Suppressor macrophage treated with lipopolysaccharide for 1 hour (primary cell): ENCODE measurements around the gene CALR3.
A peak's percentile ranks its signal among the peaks of the same experiment; 100 is the strongest.
"Not testable (repeated sequence)": the region's sequence is repeated elsewhere in the genome, so short reads cannot be mapped to it uniquely, and the experiment has no call there.

Experiments
- DNase-seq, 3 donors: peaks; one replicate each; pipeline ENCODE4 v3.0.0-alpha.2; 2020 to 2022

CALR3 gene

GRCh38 chr19:16495982-16496612, at the start of gene CALR3, which contains the start of gene C19orf44:
Gene CALR3 (minus strand): TSS chr19:16496167. CDS start chr19:16496129, 38 bp downstream.
Gene C19orf44 (plus strand): TSS chr19:16496394. CDS start chr19:16500793, 4,399 bp downstream.
- peak; percentile 99 for DNase-seq

- DNase-seq: no peak
Observed at GRCh38 chr19:16544473-16545231, 48.7 kb upstream of the CALR3 start.

- DNase-seq: not testable (repeated sequence)
Observed at GRCh38 chr19:16543734-16544133, 47.8 kb upstream of the CALR3 start.

GRCh38 chr19:16542910-16543472, 47.0 kb upstream of the CALR3 start:
- peak in 2 of 3 donors; percentile 13 to 25 for DNase-seq

GRCh38 chr19:16542045-16542909, 46.3 kb upstream of the CALR3 start, which contains the start of gene CHERP:
Gene CHERP (minus strand): TSS chr19:16542437. CDS start chr19:16542378, 59 bp downstream.
- DNase-seq: peak; percentile 98

GRCh38 chr19:16541526-16542044, 45.6 kb upstream of the CALR3 start:
- DNase-seq: peak in 2 of 3 donors; percentile 22 to 35

- DNase-seq: no peak
Observed at GRCh38 chr19:16540948-16541347, 45.0 kb upstream of the CALR3 start.

- no peak for DNase-seq
Observed at GRCh38 chr19:16537111-16537510, 41.1 kb upstream of the CALR3 start.

GRCh38 chr19:16536130-16536529, 40.2 kb upstream of the CALR3 start:
- DNase-seq: no peak

GRCh38 chr19:16535381-16535780, 39.4 kb upstream of the CALR3 start:
- no peak for DNase-seq

GRCh38 chr19:16532440-16533234, 36.7 kb upstream of the CALR3 start:
- DNase-seq: no peak

GRCh38 chr19:16531380-16531669, 35.4 kb upstream of the CALR3 start:
- no peak for DNase-seq

GRCh38 chr19:16530540-16531379, 34.8 kb upstream of the CALR3 start:
- DNase-seq: no peak

- no peak for DNase-seq
Observed at GRCh38 chr19:16529466-16530144, 33.6 kb upstream of the CALR3 start.

- peak; percentile 22 to 53 (median 24) for DNase-seq
Observed at GRCh38 chr19:16527971-16528521, 32.1 kb upstream of the CALR3 start.

- DNase-seq: no peak
Observed at GRCh38 chr19:16527334-16527935, 31.5 kb upstream of the CALR3 start.

- no peak for DNase-seq
Observed at GRCh38 chr19:16525751-16526481, 29.9 kb upstream of the CALR3 start.

GRCh38 chr19:16524991-16525734, 29.2 kb upstream of the CALR3 start:
- DNase-seq: no peak
